Hematopoietic multipotent progenitor cell treated with erythropoietin and hydrocortisone succinate and interleukin-3 and kit ligand, for 17 days (in vitro differentiated cells): Measurements from ENCODE around the gene TMEM123.

Experiments used
- DNase-seq: peaks from one replicate; pipeline ENCODE4 v3.0.0-alpha.2; 2015; ENCODE audit warnings: low spot score

TMEM123 gene

GRCh38 chr11:102471474-102471873 lies 18.9 kb upstream of the TMEM123 start:
- no peak for DNase-seq

DNA sequence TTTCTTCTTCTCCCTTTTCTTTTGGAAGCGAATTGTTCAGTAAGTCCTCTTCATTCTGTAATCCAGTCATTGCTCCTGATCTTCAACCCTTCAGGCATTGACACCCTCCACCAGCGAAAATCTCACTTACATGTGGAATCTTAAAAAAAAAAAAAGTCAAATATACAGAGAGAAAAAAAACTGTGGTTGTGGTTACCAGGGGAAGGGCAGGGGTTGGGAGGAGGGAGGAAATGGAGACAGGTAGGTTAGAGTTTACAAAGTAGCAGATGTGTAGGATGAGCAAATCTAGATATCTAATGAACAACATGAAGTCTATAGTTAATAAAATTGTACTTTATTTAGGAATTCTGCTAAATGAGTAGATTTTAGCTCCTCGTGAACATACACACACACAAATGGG lies 17.7 kb upstream of the TMEM123 start:
- no peak for DNase-seq

DNA sequence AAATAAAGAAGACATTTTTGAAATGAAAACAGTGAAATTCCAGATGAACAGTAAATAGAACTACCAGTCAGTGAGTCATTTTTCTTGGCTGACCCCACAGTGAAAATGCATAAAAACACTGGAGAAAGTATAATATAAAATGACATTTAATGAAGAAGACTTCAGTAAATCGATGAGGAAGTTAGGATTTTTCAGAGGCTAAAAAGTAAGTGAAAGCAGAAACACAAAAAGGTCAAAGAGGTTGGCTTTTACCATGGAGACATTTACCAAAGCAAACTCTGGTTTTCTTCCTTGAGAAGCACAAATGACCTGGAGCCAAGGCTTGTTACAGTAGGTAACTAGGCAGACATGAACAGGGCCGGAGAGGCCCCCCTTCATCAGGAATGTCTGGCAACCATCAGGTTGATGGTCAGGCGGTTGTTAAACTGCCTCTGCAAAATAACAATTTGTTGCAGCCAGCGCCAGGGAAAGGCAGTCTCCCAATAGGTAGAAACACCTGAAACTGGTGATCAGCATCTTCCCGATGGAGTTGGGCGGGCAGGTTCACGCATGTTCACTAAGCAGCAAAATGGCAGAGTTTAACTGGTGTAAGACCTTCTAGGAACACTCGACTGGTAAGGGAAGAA lies 16.7 kb upstream of the TMEM123 start:
- no peak for DNase-seq

DNA sequence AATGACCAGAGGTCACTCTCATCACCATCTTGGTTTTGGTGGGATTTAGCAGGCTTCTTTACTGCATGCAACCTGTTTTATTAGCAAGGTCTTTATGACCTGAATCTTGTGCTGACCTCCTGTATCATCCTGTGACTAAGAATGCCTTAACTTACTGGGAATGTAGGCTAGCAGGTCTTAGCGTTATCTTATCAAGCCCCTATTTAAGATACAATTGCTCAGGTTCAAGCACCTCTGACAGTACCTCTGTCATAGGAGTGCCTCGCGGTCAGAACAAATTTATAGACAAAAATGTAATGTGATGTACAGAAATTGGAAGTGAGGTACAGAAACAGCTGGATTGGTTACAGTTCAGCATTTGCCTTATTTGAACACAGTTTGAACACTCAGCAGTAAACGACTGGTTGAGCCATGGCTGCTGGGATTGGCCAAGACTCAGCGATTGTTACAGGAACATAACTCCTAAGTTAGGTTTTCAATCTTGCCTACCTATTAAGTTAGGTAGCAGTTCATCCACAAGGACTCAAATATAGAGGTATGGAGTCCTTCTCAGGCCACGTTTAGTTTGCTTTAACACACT lies 16.1 kb upstream of the TMEM123 start:
- DNase-seq, result no peak

GRCh38 chr11:102467853-102468580 lies 15.5 kb upstream of the TMEM123 start:
- DNase-seq, result no peak

DNA sequence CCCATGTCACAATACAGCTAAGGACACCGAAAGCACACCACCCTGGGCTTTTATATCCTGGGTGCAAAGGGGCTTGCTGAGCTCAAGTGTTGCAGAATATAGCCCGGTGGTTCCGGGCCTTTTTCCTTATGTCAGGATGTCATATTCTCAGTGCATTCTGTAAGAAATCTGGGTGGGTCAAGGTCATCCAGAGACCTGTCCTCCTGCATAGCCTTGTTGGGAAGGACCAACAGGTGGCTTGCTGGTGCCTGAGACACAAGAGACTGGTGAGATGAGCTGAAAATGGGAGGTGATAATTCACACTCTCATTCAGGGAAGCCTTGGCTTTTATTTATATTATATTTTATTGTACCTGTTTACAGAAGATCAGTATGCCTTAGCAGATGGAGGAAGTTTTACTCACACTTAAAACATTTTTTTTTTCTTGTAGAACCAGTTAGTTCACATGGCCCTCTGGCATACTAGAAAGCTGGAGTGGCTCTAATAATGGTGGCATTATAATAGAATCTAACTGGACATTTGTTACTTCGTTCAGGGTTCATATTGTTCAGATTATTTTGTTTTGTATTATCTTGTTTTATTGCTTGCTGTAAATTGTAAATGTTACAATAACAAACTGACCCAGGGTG lies 14.6 kb upstream of the TMEM123 start:
- DNase-seq, result no peak

- no peak for DNase-seq
These were observed 13.1 kb upstream of the TMEM123 start for GRCh38 chr11:102465696-102466095.

- DNase-seq, result no peak
These were observed 12.4 kb upstream of the TMEM123 start for GRCh38 chr11:102464859-102465500.

DNA sequence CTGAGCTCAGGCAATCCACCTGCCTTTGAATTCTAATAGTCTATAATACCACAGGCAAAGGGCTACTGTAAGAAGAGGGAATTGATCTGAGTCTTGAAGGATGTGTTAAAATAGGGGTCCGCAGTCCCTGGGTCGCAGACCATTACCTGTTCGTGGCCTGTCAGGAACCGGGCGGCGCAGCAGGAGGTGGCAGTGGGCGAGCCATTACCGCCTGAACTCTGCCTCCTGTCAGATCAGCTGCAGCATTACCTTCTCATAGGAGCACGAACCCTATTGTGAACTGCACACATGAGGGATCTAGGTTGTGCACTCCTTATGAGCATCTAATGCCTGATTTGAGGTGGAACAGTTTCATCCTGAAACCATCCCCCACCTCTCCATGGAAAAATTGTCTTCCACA lies 11.5 kb upstream of the TMEM123 start:
- DNase-seq, result no peak

GRCh38 chr11:102462610-102463009 lies 10.0 kb upstream of the TMEM123 start:
- no peak for DNase-seq

DNA sequence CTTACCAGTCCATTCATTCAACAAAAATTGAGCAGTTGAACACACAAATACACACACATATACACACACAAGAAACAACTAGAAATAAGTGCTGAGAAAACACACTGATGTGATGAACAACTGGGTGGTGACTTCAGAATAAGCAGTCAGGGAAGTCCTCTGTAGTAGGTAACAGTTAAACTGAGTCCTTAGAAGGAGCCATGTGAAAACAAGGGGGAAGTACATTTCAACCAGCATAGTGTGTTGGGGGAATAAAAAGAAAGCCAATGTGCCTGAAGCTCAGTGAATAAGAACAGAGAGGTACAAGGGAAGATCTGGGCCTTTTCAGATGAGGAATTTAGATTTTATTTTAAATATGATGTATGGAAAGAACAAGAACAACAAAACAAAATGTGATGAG lies 6.8 kb upstream of the TMEM123 start:
- no peak for DNase-seq

DNA sequence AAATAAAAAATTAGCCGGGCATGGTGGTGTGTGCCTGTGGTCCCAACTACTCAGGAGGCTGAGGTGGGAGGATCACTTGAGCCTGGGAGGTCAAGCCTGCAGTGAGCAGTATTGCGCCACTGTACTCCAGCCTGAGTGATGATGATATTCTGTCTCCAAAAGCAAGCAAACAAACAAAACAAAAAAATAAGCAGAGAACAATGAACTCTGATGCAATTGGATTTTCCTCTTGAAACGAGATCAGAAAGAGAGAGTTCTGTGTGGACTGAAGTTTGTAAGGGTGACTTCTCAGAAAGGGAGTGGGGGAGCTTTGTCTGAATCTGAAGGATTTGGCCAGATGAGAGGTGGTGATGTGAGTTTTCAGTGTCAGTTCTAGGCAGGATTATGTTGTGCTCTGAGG lies 6.0 kb upstream of the TMEM123 start:
- no peak for DNase-seq

GRCh38 chr11:102457865-102458264 lies 5.3 kb upstream of the TMEM123 start:
- DNase-seq, result no peak

GRCh38 chr11:102457056-102457677 lies 4.6 kb upstream of the TMEM123 start:
- no peak for DNase-seq

GRCh38 chr11:102456381-102456780 lies 3.8 kb upstream of the TMEM123 start:
- DNase-seq, result no peak

DNA sequence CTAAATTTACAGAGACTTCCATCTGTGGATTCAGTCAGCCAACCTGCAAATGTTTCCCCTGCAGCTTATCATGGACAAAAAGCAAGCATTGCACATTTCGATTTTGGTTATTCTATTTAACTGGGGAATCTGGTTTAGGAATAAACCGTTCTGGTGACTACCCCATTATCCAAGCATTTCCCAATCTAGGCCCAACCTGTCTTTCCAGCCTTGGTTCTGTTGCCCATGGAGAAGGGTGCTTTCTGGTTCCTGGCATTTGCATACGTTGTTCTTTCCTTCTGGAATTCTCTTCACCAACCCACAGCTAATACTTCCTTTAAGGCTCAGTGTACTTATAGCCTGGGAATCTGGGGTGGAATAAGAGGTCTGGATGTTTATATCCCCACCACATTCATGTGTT lies 1.4 kb upstream of the TMEM123 start:
- DNase-seq, result no peak

DNA sequence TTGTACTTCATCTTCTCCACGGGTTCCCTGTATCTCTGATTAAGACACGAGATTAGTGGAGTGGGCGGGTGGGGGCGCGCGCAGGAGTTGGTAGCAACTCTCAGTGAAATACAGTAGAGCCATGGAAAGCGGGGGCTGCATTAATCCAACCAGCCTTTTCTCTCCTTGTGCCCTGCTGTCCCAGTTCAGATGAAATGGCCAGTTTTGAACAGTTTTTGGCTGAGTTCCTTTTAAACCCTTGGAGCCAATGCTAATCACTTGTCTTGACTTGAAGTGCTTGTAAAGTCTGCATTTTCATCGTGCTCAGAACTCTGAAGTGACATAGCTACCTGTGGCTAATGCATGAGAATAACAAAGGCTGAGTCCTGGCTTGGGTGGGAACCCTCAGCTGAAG lies 734 bp upstream of the TMEM123 start:
- DNase-seq, result no peak

DNA sequence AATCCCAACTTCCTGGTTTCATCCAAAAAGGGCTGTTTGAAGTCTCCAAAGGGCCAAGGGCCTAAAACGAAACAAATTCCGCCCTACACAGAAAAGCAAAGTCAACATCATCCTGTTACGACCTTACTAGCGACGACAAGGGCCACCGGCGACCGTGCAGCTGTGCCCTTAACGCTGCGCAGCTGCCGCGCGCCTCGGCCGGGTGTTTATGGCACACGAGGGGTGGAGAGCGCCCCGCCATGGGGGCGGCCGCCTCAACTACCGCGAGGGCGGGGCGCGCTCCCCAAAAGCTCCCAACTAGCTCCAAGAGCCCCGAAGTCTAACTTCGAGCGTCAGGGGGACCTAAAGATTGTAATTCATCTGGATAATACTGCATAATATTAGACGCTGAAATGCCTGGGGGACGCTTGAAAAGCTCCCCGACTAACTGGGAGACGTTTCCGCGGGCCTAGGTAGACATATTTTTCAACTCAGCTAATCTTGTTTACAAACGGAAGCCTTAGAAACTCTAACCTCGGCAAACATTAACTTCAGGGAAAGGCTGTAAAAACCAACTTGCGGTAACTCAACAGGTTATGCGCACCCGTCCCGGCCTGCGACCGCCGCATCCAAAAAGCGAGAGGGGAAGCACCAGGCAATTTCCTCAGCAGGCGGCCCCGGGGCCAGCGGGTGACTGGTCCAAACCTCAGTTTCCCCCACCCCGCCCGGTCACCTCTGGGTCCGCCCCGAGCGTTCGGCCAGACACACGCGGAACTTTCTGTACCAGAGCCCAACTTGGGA lies 694 bp downstream of the TMEM123 start:
- DNase-seq, result peak; percentile 13

- DNase-seq, result no peak
These were observed 1.4 kb downstream of the TMEM123 start for GRCh38 chr11:102451041-102451680.

- no peak for DNase-seq
These were observed 2.7 kb downstream of the TMEM123 start for GRCh38 chr11:102449651-102450570.
